HepG2 (cell line): Measurements from ENCODE around the gene LLGL2. TPM values are rescaled to one million over a fixed set of nuclear protein-coding genes. Genes with fewer than 3 reads are reported as not detected.

ENCODE experiments used
- AGO1 ChIP-seq: fragments of 200-400 bp; formaldehyde crosslinking; IDR thresholded peaks from 2 replicates; pipeline ENCODE4 v1.6.1; 2017; ENCODE audit warnings: mild to moderate bottlenecking, low read depth, low read length, moderate library complexity; ENCODE audit not compliant: poor library complexity, severe bottlenecking
- BRCA1 ChIP-seq: sonication (generic); formaldehyde crosslinking; IDR thresholded peaks from 2 replicates; pipeline ENCODE4 v1.4.0; 2020; ENCODE audit warnings: missing genetic modification reagents
- CCDC6 ChIP-seq: sonication (generic); formaldehyde crosslinking; IDR thresholded peaks from 2 replicates; pipeline ENCODE4 v1.8.1; 2022; ENCODE audit warnings: mild to moderate bottlenecking, missing genetic modification reagents, moderate library complexity
- ETV6 ChIP-seq: sonication (generic); formaldehyde crosslinking; conservative IDR thresholded peaks from 2 replicates; pipeline ENCODE4 v1.4.0; 2020; ENCODE audit warnings: missing genetic modification reagents
- MATR3 ChIP-seq: sonication (generic); formaldehyde crosslinking; IDR thresholded peaks from 2 replicates; pipeline ENCODE4 v1.4.0; 2020; ENCODE audit warnings: missing genetic modification reagents
- NFRKB ChIP-seq: fragments of 450-650 bp; IDR thresholded peaks from 2 replicates; pipeline ENCODE4 v1.6.1; 2017
- NR2F2 ChIP-seq: IDR thresholded peaks from 2 replicates; pipeline ENCODE4 v1.6.1; 2012; ENCODE audit warnings: low read depth, inconsistent platforms, borderline replicate concordance
- RBM39 ChIP-seq: fragments of 200-400 bp; formaldehyde crosslinking; IDR thresholded peaks from one replicate; pipeline ENCODE4 v1.6.1; 2018; ENCODE audit warnings: antibody characterized with exemption, mild to moderate bottlenecking, low read depth, low read length; ENCODE audit not compliant: poor library complexity, severe bottlenecking
- RXRA ChIP-seq: sonication (generic); formaldehyde crosslinking; IDR thresholded peaks from 2 replicates; pipeline ENCODE4 v1.5.1; 2020; ENCODE audit warnings: missing genetic modification reagents
- TAF1 ChIP-seq: sonication (generic); formaldehyde crosslinking; IDR thresholded peaks from 2 replicates; pipeline ENCODE4 v1.4.0; 2020; ENCODE audit warnings: missing genetic modification reagents
- TGIF2 ChIP-seq: IDR thresholded peaks from 2 replicates; pipeline ENCODE4 v1.6.1; 2016; ENCODE audit warnings: control low read depth, missing compliant biosample characterization
- TMF1 ChIP-seq: sonication (generic); formaldehyde crosslinking; IDR thresholded peaks from 2 replicates; pipeline ENCODE4 v1.8.1; 2022; ENCODE audit warnings: low read depth, missing genetic modification reagents
- ZBTB7B ChIP-seq: sonication (generic); formaldehyde crosslinking; IDR thresholded peaks from 2 replicates; pipeline ENCODE4 v1.4.0; 2020; ENCODE audit warnings: missing genetic modification reagents
- ZFY ChIP-seq: sonication (generic); formaldehyde crosslinking; IDR thresholded peaks from 2 replicates; pipeline ENCODE4 v1.4.0; 2020; ENCODE audit warnings: missing genetic modification reagents
- ZNF460 ChIP-seq: sonication (generic); formaldehyde crosslinking; IDR thresholded peaks from 2 replicates; pipeline ENCODE4 v1.5.1; 2020; ENCODE audit warnings: missing genetic modification reagents, mild to moderate bottlenecking, borderline replicate concordance
- ZNF598 ChIP-seq: sonication (generic); formaldehyde crosslinking; IDR thresholded peaks from 2 replicates; pipeline ENCODE4 v1.5.1; 2020; ENCODE audit warnings: mild to moderate bottlenecking, missing genetic modification reagents, borderline replicate concordance
- ZSCAN25 ChIP-seq: sonication (generic); formaldehyde crosslinking; IDR thresholded peaks from 2 replicates; pipeline ENCODE4 v1.8.0; 2022; ENCODE audit warnings: mild to moderate bottlenecking, missing genetic modification reagents
- polyA plus RNA-seq, 8 experiments: library from polyadenylated mRNA; depleted of rRNA in 3 of 8; stranded (reverse) in 7 of 8; unstranded in 1 of 8; fragments of >200 nt; fragmentation: Illumina TruSeq in 4 of 8; extraction: Trizol in 4 of 8; gene quantifications; 2 replicates each; pipeline versions ENCODE4 v1.2.1 to v1.2.3, GENCODE V29; 2011 to 2016; ENCODE audit warnings: low read depth in 4 of 8, missing spikeins in 1 of 8, mixed read lengths in 1 of 8; ENCODE audit not compliant: insufficient read depth in 1 of 8
- total RNA-seq, 5 experiments: library from RNA; depleted of rRNA; stranded (reverse); fragments of >200 nt; fragmentation: Illumina TruSeq; extraction: Trizol; gene quantifications; 2 replicates each; pipeline ENCODE4 v1.2.3, GENCODE V29; 2016; ENCODE audit warnings: low read depth in 1 of 5
- TF ChIP-seq, protein P1 (sequence below): sonication (generic); formaldehyde crosslinking; conservative IDR thresholded peaks from 2 replicates; pipeline ENCODE4 v1.8.1; 2023; ENCODE audit warnings: missing genetic modification reagents
- TF ChIP-seq, protein P2 (sequence below): fragments of 450-650 bp; IDR thresholded peaks from 2 replicates; pipeline ENCODE4 v1.6.1; 2016
- TF ChIP-seq, protein P3 (sequence below): sonication (generic); formaldehyde crosslinking; IDR thresholded peaks from 2 replicates; pipeline ENCODE4 v1.8.1; 2023; ENCODE audit warnings: mild to moderate bottlenecking, moderate library complexity, missing genetic modification reagents
- TF ChIP-seq, protein P4 (sequence below): sonication (generic); formaldehyde crosslinking; IDR thresholded peaks from 2 replicates; pipeline ENCODE4 v1.9.0; 2022; ENCODE audit warnings: missing genetic modification reagents, mild to moderate bottlenecking, borderline replicate concordance

LLGL2 gene
- total and polyA plus RNA-seq, 2 of the 13 experiments (the other 11 are each of a cell fraction or from before 2014, with no cell fraction given) = 83.0 to 86.7 TPM

DNA sequence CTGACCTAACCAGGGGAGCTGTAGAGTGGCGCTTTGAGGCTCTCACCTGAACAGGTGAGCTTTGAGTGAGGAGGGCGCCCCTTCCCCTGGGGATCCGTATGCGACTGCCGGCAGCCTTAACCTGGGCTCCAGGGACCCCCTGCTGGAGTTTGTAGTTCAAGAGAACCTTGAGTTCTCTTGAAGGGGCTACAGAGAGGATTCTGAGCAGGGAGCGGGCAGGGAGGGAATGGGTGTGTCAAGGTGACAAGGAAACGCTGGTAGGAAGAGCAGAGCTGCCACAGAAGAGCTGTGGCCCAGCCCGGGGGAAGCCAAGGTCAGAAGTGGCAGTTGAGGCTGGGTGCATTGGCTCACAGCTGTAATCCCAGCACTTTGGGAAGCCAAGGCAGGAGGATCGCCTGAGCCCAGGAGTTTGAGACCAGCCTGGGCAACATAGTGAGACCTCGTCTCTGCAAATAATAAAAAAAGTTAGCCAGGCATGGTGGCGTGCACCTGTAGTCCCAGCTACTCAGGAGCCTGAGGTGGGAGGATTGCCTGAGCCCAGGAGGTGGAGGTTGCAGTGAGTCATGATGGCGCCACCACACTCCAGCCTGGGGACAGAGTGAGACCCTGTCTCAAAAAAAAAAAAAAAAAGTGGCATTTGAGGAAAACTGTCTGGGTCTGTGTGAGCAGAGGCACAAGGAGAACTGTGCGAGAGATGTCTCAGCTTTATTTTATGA is 1.2 kb downstream of the LLGL2 start (continued):
- no peak for TF ChIP-seq TMF1 (CRISPR knock-in tag)
- TF ChIP-seq RXRA (CRISPR knock-in tag) = no peak
- TF ChIP-seq ZFY (CRISPR knock-in tag) = no peak
- TF ChIP-seq, protein P1, sequence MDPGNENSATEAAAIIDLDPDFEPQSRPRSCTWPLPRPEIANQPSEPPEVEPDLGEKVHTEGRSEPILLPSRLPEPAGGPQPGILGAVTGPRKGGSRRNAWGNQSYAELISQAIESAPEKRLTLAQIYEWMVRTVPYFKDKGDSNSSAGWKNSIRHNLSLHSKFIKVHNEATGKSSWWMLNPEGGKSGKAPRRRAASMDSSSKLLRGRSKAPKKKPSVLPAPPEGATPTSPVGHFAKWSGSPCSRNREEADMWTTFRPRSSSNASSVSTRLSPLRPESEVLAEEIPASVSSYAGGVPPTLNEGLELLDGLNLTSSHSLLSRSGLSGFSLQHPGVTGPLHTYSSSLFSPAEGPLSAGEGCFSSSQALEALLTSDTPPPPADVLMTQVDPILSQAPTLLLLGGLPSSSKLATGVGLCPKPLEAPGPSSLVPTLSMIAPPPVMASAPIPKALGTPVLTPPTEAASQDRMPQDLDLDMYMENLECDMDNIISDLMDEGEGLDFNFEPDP = 0 out of 2 replicates have a peak, but pooled peaks have one; percentile 77
- no peak for TF ChIP-seq MATR3
- 0 out of 2 replicates have a peak, but pooled peaks have one; percentile 14 for TF ChIP-seq TGIF2 (CRISPR knock-in tag)
- no peak for TF ChIP-seq ZSCAN25 (CRISPR knock-in tag)
- TF ChIP-seq, protein P2, sequence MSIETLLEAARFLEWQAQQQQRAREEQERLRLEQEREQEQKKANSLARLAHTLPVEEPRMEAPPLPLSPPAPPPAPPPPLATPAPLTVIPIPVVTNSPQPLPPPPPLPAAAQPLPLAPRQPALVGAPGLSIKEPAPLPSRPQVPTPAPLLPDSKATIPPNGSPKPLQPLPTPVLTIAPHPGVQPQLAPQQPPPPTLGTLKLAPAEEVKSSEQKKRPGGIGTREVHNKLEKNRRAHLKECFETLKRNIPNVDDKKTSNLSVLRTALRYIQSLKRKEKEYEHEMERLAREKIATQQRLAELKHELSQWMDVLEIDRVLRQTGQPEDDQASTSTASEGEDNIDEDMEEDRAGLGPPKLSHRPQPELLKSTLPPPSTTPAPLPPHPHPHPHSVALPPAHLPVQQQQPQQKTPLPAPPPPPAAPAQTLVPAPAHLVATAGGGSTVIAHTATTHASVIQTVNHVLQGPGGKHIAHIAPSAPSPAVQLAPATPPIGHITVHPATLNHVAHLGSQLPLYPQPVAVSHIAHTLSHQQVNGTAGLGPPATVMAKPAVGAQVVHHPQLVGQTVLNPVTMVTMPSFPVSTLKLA = no peak
- TF ChIP-seq BRCA1 (CRISPR knock-in tag) = no peak
- TF ChIP-seq, protein P3, sequence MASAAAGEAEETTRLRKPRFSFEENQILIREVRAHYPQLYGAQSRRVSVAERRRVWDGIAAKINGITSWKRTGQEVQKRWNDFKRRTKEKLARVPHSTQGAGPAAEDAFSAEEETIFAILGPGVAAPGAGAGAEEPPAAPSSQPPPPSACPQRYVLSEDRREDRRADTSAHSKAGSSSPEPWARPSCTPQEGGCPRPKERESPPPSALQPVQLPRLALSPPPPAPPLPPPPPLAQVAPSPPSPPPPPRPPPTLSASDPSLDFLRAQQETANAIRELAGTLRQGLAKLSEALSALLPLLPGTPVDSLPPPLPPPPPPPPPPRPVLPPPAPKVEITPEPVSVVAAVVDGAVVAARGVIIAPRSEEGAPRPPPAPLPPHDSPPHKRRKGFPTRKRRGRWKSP = 0 out of 2 replicates have a peak, but pooled peaks have one; percentile 27
- 0 out of 2 replicates have a peak, but pooled peaks have one; percentile 36 for TF ChIP-seq ZNF598 (CRISPR knock-in tag)
- no peak for TF ChIP-seq TAF1 (CRISPR knock-in tag)
- TF ChIP-seq RBM39 = no peak
- no peak for TF ChIP-seq CCDC6 (CRISPR knock-in tag)
- peak; percentile 57; the same call in 1 of the 2 replicates for TF ChIP-seq ZNF460 (CRISPR knock-in tag)
- TF ChIP-seq ETV6 = no peak
- no peak for TF ChIP-seq ZBTB7B (CRISPR knock-in tag)
- TF ChIP-seq NFRKB = no peak
- TF ChIP-seq NR2F2 = no peak
- TF ChIP-seq, protein P4, sequence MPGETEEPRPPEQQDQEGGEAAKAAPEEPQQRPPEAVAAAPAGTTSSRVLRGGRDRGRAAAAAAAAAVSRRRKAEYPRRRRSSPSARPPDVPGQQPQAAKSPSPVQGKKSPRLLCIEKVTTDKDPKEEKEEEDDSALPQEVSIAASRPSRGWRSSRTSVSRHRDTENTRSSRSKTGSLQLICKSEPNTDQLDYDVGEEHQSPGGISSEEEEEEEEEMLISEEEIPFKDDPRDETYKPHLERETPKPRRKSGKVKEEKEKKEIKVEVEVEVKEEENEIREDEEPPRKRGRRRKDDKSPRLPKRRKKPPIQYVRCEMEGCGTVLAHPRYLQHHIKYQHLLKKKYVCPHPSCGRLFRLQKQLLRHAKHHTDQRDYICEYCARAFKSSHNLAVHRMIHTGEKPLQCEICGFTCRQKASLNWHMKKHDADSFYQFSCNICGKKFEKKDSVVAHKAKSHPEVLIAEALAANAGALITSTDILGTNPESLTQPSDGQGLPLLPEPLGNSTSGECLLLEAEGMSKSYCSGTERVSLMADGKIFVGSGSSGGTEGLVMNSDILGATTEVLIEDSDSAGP (CRISPR knock-in tag) = peak; percentile 22; the same call in 1 of the 2 replicates
- TF ChIP-seq AGO1 = no peak
